Measurements from ENCODE around the gene COPB2. TPM values are rescaled to one million over a fixed set of nuclear protein-coding genes. Genes with fewer than 3 reads are reported as not detected.

COPB2 gene
- total and polyA plus RNA-seq, 2 of the 8 experiments (the other 6 are each of a cell fraction or from before 2014, with no cell fraction given), result 40.3 to 119 TPM

DNA sequence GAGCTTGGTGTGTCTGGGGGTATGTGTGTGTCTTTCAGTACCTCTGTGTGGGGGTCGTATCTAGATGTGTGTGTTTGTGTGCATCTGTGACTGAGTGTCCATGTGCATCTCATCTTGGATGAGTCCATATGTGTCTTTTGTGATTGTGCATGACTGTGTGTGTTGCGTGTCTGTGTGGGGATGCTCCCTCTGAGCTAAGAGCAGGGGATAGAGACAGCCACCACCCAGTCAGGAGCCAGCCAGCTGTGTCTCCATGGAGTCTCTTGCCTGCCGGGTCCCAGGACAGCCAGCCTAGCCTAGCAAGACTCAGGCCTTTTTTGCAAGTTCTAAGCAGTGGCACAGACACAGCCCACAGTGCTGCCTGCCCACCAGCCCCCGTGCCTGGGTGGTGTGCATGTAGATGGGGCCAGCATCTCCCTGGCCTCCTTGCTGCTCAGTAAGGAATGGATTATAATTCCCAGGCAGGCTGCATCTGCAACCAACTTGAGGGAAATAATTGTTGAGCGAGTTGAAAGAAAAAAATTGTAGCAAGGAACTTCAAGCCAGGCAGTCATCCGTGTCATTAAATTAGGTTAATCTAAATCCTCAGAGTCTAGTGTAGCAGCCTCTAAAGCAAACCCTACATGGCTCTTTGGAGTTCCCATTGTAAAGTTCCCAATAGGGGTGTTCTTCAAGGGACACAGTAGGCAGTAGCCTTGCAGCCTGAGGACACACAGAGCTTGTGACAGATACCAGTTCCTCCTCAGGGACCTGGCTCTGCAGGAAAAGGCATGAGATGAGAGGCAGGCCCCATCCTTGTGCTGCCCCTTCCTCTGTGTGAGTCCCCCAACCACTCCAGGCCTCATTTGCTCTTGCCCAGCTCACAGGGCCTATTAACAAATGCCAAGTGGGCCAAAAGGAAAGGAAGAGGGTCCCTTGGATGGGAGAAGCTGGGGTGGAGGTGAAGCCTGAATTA is 81.6 kb downstream of the COPB2 start (continued):
- TF ChIP-seq E2F6 (IDR thresholded peaks at IDR 0.05), result no peak

Small RNAs within 50 kb of the gene (small RNA-seq; reads per million reads assigned to genes)
- not detected for gene RF00026 (ENCODE audit: insufficient read depth)

Other genes with a start within 250 kb of the COPB2 start
- gene MRPS22, start 45.6 kb downstream of the COPB2 start, total RNA-seq (2021; fragmentation: NEBNext Ultra II Directional; extraction: Animal tissue kit (Norgen Biotek cat#: 25700)), result 45.3 and 45.8 TPM in 2 replicates
- gene MRPS22, start 45.6 kb downstream of the COPB2 start, polyA plus RNA-seq (2011; rRNA removed), result 27.2 and 28.3 TPM in 2 replicates
- not detected in 2 replicates for gene RBP2, start 86.9 kb upstream of the COPB2 start, total RNA-seq (2021; fragmentation: NEBNext Ultra II Directional; extraction: Animal tissue kit (Norgen Biotek cat#: 25700))
- gene RBP2, start 86.9 kb upstream of the COPB2 start, polyA plus RNA-seq (2011; rRNA removed), result not detected in 2 replicates
- 47.8 and 56.6 TPM in 2 replicates for gene RBP1, start 150.1 kb upstream of the COPB2 start, total RNA-seq (2021; fragmentation: NEBNext Ultra II Directional; extraction: Animal tissue kit (Norgen Biotek cat#: 25700))
- 54.5 and 79.4 TPM in 2 replicates for gene RBP1, start 150.1 kb upstream of the COPB2 start, polyA plus RNA-seq (2011; rRNA removed)

Measured in H1 (cell line).